H1 (cell line): Measurements from ENCODE around the gene POC1B. TPM values are rescaled to one million over a fixed set of nuclear protein-coding genes. Genes with fewer than 3 reads are reported as not detected.
A peak's percentile ranks its signal among the peaks of the same experiment; 100 is the strongest.

Experiments
- ASH2L ChIP-seq: fragments of 200-600, 300-600 bp; sonication (generic); IDR thresholded peaks from one replicate; pipeline ENCODE4 v1.7.1; 2017; ENCODE audit warnings: low read length
- ATF2 ChIP-seq: IDR thresholded peaks from 2 replicates; pipeline ENCODE4 v1.6.1; 2012; ENCODE audit warnings: low read length, inconsistent platforms
- BACH1 ChIP-seq: IDR thresholded peaks from 2 replicates; pipeline ENCODE4 v1.6.1; 2012; ENCODE audit warnings: low read length, improper control_type of control experiment
- BCL11A ChIP-seq, 2 experiments: IDR thresholded peaks; one replicate each; pipeline ENCODE4 v1.6.1; 2011; ENCODE audit warnings: low read depth in 2 of 2, low read length in 2 of 2, mild to moderate bottlenecking in 2 of 2
- CBX8 ChIP-seq: fragments of 300-800, 300-1000 bp; sonication (generic); IDR thresholded peaks from 2 replicates; pipeline ENCODE4 v1.7.1; 2016; ENCODE audit warnings: low read depth, low read length, borderline replicate concordance
- CEBPB ChIP-seq: IDR thresholded peaks from 2 replicates; pipeline ENCODE4 v1.6.1; 2012; ENCODE audit warnings: low read depth, low read length
- FOSL1 ChIP-seq: IDR thresholded peaks from 2 replicates; pipeline ENCODE4 v1.6.1; 2011; ENCODE audit warnings: mild to moderate bottlenecking, low read depth, low read length, moderate library complexity; ENCODE audit not compliant: insufficient read depth
- GTF2F1 ChIP-seq: IDR thresholded peaks from 2 replicates; pipeline ENCODE4 v1.6.1; 2012; ENCODE audit warnings: low read depth, low read length, improper control_type of control experiment, borderline replicate concordance
- HDAC6 ChIP-seq: IDR thresholded peaks from one replicate; pipeline ENCODE4 v1.7.1; 2012; ENCODE audit warnings: low read depth, mild to moderate bottlenecking, inconsistent platforms, low read length, moderate library complexity
- KDM5A ChIP-seq: fragments of 200-600 bp; IDR thresholded peaks from 2 replicates; pipeline ENCODE4 v1.7.1; 2012; ENCODE audit warnings: mild to moderate bottlenecking, low read length, inconsistent platforms, mixed read lengths
- RAD21 ChIP-seq, 2 experiments: IDR thresholded peaks in 1 of 2; conservative IDR thresholded peaks in 1 of 2; 2 replicates each; pipeline ENCODE4 v1.6.1; 2011; ENCODE audit warnings: low read depth in 2 of 2, low read length in 2 of 2, improper control_type of control experiment in 1 of 2, inconsistent platforms in 1 of 2, mild to moderate bottlenecking in 1 of 2, moderate library complexity in 1 of 2
- RXRA ChIP-seq: IDR thresholded peaks from 2 replicates; pipeline ENCODE4 v1.6.1; 2011; ENCODE audit warnings: low read depth, mild to moderate bottlenecking, low read length, moderate library complexity; ENCODE audit not compliant: insufficient read depth
- SRF ChIP-seq: IDR thresholded peaks from 2 replicates; pipeline ENCODE4 v1.6.1; 2011; ENCODE audit warnings: mild to moderate bottlenecking, low read depth, low read length, moderate library complexity
- TAF1 ChIP-seq: IDR thresholded peaks from 2 replicates; pipeline ENCODE4 v1.6.1; 2011; ENCODE audit warnings: mild to moderate bottlenecking, low read depth, low read length
- USF2 ChIP-seq: IDR thresholded peaks from 2 replicates; pipeline ENCODE4 v1.6.1; 2011; ENCODE audit warnings: low read length, improper control_type of control experiment
- YY1 ChIP-seq: IDR thresholded peaks from 2 replicates; pipeline ENCODE4 v1.6.1; 2011; ENCODE audit warnings: low read depth, mild to moderate bottlenecking, low read length
- polyA plus RNA-seq, 7 experiments: library from polyadenylated mRNA; depleted of rRNA in 3 of 7; stranded (reverse) in 5 of 7; unstranded in 2 of 7; fragments of >200 nt in 5 of 7; fragments of 200-250 nt in 2 of 7; gene quantifications; 1 replicate in 5 of 7; 2 replicates in 1 of 7; 4 replicates in 1 of 7; pipeline versions ENCODE4 v1.2.1 to v1.2.3, GENCODE V29; 2011 to 2013; ENCODE audit warnings: missing spikeins in 2 of 7, mixed read lengths in 2 of 7
- total RNA-seq: library from RNA; stranded (reverse); fragmentation: NEBNext Ultra II Directional; extraction: Animal tissue kit (Norgen Biotek cat#: 25700); gene quantifications from 2 replicates; pipeline ENCODE4 v1.2.1, GENCODE V29; 2021

Gene POC1B
- total and polyA plus RNA-seq, 2 of the 8 experiments (the other 6 are each of a cell fraction or from before 2014, with no cell fraction given), result 7.5 to 16.3 TPM

- TF ChIP-seq CBX8 (no peak), RAD21 (IDR thresholded peaks at IDR 0.05 in 1 of 2, conservative IDR thresholded peaks at IDR 0.05 in 1 of 2; ENCODE audit: low read depth in 2 of 2, low read length in 2 of 2) (peak in 1 of 2 experiments; percentile 2; a peak in 1 of 4 replicates), BCL11A (IDR thresholded peaks at IDR 0.05; ENCODE audit: low read depth in 2 of 2, low read length in 2 of 2) (no peak), CEBPB (no peak), USF2 (no peak), YY1 (peak; percentile 63; the same call in 1 of the 2 replicates), ASH2L (no peak), FOSL1 (no peak), SRF (no peak), KDM5A (no peak), TAF1 (0 out of 2 replicates have a peak, but pooled peaks have one; percentile 14), HDAC6 (no peak), BACH1 (no peak), RXRA (no peak), ATF2 (no peak), GTF2F1 (no peak)
Measured at GRCh38 chr12:89451841-89452251, 74.0 kb downstream of the POC1B start (continued).
